ENCODE data around the gene IL32.
A peak's percentile ranks its signal among the peaks of the same experiment; 100 is the strongest.

Gene IL32

DNA sequence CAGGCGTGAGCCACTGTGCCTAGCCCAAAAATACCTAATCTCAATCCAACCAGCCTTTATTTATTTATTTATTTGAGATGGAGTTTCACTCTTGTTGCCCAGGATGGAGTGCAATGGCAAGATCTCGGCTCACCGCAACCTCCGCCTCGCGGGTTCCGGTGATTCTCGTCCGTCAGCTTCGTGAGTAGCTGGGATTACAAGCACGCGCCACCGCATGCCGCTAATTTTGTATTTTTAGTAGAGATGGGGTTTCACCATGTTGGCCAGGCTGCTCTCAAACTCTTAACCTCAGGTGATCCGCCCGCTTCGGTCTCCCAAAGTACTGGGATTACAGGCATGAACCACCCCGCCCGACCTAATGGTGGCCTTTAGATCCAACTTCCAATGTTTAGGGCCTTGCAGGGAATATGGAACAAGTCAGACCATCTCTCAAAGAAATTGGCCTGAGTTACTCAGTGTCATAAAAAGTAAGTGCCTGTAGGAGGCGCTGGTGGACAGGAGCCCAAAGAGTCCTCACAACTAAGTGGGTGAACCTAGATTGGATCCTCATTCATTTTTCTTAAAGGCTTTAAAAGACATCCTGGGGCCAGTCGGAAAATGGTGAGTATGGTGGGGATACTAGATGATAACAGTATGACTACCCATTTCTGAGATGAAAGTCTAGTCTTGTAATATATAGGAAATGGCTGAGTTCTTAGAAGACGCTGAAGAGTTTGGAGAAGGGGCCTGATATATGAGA lies 29.0 kb downstream of the IL32 start:
- peak in 1 of 2 experiments; percentile 33 for DNase-seq

DNA sequence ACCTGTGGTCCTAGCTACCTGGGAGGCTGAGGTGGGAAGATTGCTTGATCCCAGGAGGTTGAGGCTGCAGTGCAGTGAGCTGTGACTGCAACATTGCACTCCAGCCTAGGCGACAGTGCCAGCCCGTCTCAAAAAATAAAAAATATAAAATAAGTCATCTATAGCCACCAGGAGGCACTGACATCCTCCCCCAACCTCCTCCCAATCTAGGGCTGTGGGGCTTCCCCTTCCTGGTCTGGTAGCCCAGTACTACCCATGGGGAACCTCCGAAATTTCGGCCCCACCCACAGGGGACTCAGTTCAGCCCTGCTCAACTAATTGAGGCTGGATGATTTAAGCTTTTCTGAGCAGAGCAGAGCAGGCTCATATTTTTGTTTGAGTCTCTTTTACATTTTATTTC lies 30.4 kb downstream of the IL32 start:
- no peak for DNase-seq

DNA sequence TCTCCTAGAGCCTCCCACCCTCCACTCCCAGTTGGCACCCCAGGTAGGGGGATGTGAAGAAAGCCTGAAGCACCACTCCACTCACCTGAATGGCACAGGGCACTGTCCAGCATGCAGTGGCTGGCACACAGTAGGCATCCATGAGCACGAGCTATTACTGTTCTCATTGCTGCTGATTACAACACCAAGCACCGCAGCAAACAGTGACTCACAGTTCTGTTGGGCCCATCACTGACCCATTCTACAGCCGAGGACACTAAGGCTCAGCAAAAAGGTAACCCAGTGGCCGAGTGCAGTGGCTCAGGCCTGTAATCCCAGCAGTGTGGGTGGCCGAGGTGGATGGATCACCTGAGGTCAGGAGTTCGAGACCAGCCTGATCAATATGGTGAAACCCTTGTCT lies 30.9 kb downstream of the IL32 start:
- no peak for DNase-seq

DNA sequence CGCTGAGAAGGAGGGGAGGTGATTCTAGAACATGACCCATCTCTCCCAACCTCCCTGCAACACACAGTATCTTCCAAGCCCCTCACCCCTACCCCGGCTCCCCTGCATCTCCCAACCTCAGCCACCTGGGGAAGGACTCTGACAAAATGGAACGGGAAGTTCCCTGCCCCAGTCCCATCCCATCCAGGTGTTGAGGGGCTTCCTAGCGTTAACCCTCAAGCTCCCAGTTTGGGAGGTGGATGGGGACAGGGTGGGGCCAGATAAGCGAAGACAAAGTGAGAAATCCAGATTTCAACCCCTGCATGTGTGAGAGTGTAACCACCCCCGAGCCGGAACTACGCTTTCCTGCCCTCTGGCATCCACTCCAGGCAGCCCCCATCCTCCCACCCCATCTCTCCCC lies 31.8 kb downstream of the IL32 start:
- no peak for DNase-seq

DNA sequence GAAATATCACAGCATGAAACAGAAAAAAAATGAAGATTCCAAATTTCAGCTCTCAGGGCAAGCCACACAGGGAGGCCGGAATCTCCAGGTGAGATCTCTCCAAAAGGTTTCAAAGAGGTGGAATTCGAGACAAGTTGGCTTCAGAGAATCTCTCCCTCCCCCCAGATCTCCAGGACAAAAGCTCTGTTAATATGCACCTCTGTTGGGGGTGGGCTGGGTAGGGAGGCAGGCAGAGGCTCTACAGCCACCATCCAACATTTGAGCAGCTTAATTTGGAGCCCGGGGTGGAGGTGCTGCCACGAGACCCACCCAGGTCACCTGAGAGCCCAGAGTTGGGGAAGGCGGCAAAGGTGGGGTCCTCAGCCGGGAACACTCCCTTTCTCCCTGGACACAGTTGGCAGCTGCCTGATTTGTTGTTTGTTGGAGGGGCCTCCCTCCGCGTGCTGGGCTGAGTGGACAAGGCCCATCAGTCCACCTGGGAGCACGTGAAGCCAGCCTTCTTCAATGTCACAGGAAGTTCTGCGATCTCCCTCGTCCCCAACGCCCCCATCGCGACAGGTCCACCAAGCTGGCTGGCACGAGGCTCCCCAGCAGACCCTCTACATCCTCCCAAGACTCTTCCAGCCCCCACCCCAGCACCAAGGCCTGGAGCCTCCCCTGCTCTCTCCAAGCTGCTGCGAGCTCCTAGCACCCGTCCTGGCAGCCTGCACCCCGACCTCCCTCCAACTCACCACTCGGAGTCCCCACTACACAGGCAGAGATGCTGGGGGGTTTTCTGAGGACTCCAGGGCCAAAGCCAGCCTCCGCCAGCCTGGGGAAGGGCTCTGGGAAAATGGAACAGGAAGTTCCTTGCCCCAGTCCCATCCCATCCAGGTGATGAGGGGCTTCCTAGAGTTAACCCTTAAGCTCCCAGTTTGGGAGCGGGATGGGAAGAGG lies 33.3 kb downstream of the IL32 start, which contains the start of gene ZSCAN10:
ZSCAN10 (minus strand) TSS at position 836 of the 936 bp plus-strand sequence. CDS start 6,357 bp downstream, outside the sequence.
- no peak for DNase-seq

DNA sequence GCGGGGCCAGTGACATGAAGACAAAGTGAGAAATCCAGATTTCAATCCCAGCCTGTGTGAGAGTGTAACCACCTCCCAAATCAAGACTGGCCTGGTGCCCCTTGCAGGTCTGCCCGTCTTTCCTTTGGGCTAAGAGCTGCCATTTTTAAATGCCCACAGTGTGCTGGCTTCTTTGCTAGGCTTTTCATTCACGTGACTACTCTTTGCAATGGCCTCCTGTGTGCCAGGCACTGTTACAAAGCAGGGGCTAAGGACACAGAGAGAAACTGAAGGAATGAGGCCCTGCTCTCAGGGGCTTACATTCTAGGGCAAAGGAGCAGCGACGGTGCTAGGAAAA lies 33.9 kb downstream of the IL32 start:
- no peak for DNase-seq

DNA sequence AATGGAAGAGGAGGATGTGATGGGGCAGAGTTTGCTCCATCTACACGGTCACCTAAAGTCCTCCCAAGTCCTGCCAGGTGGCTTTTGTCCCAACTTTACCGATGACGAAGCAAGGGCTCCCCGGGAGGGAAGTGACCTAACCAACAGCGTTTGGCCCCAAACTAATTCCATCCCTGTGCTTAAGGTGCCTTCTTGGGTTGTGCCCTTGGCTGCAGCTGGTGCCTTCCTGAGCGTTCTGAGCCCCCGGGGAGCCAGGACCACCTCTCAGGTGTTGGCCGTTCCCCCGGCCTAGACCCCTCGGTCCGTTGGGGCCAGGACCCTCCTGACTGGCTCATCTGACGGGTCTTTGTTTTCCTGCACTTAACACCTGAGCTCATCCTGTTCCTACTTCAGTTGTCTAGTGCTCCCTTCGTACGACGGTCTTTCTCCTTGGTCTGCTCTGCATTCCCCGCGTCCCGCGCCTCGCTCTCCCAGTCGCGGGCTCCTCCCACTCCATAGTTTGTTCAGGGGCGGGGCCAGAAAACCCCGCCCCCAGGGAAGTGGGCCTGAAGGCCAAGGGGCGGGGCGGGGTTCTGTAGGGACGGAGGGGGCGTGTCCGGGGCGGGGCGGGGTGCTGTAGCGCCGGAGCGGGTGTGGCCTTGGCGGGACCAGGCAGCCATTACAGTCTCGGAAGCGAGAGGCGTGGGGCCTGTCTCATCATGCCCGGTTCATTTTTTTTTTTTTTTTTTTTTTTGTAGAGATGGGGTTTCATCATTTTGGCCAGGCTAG lies 34.5 kb downstream of the IL32 start:
- peak; percentile 84 to 86 for DNase-seq

DNA sequence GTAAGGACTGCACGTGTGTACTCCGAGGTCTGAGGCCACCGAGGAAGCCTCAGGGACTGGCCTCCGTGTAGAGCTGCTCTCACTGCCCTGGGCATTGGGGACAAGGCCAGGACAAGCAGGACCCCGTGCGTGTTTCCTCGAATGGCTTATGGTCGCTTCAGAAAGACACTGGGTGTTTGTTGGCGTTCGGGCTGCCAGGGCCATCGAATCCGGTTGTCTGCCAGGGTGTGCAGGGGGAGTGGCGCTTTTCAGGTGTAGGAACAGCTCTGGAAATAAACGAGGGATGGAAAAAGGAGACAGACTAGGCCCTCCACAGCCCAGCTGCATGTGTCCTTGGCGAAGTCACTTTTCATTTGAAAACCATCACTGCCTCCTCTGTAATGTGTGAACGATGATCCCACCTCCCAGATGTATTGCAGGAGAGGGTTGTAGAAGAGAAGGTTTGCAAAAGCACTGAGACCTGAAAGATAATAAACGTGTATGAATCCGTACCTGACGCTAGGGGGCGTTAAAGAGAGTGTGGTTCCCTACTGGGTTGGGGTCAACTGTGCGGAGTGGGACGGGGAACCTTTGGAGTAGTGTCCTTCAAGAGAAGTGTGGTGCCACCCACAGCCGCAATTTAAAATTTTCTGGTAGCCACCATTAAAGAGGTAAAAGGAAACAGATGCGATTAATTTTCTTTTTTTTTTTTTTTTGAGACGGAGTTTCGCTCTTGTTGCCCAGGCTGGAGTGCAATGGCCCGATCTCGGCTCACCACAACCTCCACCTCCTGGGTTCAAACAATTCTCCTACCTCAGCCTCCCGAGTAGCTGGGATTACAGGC lies 35.8 kb downstream of the IL32 start:
- DNase-seq: peak; percentile 43 to 45

DNA sequence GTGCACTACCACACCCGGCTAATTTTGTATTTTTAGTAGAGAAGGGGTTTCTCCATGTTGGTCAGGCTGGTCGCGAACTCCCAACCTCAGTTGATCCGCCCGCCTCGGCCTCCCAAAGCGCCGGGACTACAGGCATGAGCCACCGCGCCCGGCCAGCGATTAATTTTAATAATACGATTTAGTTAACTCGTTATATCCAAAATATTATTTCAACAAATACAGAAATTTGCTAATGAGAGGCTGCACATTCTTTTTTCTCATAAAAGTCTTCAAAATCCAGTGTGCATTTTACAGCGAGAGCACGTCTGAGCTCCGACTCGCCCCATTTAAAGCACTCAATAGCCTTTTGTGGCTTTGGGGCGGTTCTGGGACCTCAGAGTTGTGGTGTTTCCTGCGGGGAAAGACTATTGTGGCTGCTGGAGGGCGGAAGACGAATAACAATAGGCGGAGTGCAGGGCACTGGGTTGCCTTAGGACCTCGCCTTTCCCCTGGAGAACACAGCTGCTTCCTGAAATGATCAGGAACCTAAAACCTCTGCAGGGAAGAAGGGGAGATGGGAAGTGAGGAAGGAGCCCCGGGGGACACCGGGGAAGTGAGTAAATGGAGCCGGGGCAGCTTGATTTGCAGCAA lies 36.5 kb downstream of the IL32 start:
- no peak for DNase-seq

DNA sequence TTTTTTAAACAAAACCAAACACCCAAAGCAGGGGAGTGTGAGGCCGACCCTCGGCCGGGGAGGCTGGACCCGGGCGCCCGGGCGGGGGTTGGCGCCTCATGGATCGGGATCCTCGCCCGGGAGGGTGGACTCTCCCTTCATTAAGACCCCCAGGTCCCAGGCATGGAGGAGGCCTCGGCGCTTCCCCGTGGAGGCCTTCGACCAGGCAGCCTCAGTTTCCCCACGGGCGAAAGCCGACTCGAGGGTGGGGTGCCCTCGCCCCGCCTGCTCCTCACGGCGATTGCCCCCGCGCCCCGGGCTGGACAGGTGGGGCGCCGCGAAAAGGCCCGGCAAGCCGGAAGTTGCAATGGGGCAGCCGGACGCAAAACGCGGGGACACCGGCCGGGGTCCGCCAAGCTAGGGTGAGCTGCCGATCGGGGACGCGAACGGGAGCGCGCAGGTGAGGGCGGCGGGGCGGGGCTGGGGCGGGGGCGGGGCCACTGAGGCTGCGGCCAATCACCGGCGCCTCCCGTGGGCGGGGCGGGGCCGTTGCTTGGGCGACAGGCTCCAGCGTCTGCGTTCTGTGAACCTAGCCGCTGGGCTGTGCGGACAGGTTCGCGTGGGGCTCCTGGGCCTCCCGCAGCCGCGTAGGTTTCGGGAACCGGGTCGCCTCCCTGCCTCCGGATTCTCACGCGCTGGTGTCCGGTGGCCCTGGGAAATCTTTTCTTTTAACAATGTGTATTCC lies 40.9 kb downstream of the IL32 start:
- DNase-seq: peak; percentile 88 to 91

DNA sequence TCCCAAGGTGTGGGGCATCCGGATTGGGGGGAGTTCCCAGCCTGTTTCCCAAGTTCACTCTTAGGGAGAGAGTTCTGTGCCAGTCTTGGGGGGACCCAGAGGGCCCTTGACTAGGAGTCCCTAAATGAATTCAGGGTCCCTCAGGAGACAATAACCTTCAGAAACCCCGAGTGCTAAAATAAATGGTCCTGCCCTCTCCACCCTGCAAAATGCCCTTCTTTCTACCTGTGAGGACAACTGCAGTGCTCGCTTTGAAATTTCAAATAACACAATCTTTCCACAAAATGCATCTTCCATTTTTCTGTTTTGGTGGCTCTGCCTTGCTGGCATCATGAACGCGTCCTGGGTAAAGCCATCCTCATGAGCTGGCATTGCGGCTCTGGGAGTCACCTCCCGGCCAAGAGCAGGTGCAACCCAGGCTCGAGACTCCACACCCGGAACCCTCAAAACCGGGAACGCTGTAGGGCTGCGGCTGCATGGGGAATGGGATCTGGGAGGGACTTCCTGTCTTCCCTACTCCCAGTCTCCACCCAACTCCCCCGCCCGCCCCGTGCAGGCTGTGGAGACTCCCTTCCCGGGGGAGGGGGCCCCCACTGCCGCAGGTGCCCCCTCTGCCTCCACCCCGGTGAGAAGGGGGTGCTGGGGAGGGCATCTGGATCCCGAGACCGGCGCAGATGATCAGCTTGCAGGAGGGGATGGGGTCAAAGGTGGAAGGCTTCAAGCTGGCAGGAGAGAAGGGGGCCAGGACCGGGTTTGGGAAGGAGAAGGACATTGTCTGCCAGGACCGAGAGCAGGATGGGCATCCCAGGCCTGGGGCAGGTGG lies 46.8 kb downstream of the IL32 start, which contains the start of gene ZNF205:
ZNF205 (plus strand) TSS at position 529 of the 823 bp plus-strand sequence. CDS start 845 bp downstream, outside the sequence.
- DNase-seq: peak; percentile 86 to 88

DNA sequence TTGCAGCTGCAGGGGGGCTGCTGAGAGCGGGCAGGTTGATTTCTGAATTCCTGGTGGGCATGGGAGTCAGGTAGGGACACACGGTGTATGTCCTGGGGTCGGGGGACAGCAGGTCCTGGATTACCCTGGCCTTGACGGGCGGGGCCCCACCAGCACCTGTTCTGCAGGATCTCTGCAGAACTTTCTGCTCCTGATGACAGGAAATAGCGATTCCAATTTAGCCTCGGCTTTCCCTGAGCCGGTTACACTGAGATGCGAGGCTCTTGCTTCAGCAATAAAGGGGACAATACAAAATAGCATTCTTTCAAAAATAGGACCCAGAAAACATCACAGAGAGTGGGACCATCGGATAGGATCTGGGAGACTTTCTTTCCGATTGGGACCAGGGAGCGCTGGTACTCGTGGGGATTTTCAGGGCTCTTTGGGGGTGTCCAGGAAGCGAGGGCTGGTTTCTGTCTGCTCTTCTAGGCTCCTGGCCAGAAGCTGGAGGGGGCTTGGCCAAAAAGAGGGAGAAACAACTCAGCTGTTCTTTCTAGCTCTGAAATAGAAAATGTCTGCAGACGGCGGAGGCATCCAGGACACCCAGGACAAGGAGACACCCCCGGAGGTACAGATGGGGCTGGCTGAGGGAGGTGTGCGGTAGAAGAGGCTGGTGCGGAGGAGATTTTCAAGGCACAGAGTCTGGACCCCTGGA lies 47.6 kb downstream of the IL32 start:
- DNase-seq: no peak

DNA sequence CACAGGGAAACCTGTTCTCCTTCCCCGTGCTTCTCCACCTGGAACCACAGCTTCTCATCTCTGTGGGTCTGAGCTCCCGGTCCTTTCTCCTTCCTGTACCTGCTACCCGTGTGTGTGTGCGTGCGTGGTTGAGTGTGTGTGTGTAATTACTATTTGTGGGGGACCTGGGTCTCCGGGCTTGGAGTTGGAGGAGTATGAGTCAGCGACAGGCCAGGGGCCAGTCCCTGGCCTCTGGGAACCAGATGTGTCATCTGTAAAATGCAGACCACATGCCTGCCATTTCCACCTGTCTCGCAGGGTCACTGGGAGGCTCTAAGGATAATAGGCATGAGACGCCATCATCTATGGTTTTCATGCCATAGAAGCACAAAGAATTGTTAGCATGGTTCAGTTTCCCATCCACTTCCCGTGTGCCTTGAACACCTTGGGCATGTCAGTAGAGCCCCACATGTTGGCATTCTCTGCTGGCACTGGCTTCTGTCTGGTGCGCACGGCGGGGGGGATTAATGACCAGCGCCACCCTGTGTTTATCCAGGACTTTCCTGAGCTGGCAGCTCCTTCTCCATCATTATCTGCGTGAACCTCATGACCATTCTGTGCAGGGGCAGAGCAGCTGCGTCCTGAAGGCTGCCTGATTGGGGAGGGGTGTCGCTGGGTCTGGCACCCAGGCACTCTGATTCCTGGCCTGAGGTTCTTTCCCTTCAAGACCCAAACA lies 48.5 kb downstream of the IL32 start:
- DNase-seq: no peak

DNA sequence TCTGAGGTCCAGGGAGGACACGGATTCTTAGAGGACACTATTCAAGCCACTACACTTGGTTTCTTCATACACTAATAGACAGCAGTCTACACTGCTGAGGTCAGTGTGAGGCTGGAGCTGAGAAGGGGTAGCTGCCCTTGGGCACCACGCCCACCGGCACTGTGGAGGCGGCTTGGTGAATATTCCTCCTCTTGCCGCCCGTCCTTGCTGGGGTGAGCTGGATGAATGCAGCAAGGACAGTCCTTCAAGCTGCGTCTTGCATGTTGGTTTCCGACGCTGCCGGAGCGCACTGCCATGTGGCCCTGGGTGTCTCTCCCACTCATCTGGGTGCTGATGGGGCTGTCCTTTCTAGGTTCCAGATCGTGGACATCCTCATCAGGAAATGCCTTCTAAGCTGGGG lies 49.6 kb downstream of the IL32 start:
- no peak for DNase-seq

DNA sequence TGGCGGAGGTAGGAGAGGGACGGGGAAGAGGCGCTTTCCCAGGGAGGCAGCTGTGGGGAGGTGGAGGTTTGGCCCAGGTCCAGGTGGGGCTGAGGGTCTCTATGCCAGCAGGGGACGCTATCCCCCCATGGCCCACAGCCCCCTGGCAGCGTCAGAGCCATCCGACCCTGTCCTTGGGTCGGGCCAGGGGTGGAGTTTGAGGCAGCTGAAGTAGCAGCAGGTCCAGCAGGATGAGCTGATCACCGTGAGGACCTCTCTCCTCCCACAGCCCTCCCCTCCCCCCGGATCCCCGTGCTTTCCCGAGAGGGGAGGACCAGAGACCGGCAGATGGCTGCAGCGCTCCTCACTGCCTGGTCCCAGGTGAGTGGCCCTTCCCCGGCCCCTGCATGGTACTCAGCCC lies 50.1 kb downstream of the IL32 start:
- DNase-seq: no peak

DNA sequence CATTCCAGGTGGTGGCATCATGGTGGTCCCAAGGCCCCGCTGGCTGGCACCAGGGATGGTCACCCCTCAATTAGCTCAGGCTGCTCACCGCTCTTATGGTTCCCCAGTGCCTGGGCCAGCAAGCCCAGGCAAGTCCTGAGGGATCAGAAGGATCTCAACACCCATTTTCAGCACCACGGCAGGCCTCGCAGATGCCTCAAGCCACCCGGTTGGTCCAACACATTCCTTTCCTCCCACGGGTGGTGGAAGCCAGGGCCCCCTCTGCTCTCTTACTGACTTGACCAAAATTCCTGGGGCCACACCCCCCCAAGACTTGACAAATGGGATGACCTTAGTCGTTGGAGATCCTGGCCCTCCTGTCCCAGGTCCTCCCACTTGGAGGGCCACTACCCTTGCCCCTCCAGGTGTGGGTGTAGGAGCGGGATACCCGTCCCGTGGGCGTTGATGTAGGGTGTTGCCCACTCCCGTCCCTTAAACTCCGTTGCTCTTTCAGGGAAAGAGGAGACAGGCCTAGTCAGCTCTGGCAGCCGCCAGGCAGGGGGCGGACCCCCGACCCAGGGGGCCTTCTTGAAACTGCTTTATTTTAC lies 52.9 kb downstream of the IL32 start:
- no peak for DNase-seq

DNA sequence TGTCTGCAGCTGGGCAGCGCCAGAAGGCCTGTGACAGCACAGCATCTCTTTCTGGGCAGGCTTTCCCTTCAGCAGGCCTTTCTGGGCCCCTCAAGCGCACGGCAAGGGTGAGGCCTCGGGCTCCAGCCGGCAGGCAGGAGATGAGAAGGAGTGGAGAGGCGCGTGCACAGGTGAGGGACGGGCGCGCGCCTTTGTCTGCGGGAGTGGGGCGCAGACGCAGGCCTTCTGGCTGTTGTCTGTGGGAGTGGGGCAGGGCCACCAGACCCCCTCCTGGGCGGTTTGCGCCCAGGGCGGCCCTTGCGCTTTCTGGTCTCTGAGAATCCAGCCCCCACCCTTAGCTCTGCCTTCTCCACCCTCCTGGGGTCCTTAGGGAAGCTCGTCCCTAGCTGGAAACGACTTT lies 53.4 kb downstream of the IL32 start:
- no peak for DNase-seq
